GM12878 (cell line): ENCODE results near the gene DIAPH3. TPM values are rescaled to one million over a fixed set of nuclear protein-coding genes. Genes with fewer than 3 reads are reported as not detected.
"Not testable (repeated sequence)": the region's sequence is repeated elsewhere in the genome, so short reads cannot be mapped to it uniquely, and the experiment has no call there.

ENCODE experiments used
- ATAC-seq: fragments of 200-7000 bp; cut with Tn5 transposase; 3 replicates; pipeline ENCODE4 v1.9.1; 2020; ENCODE audit warnings: mild to moderate bottlenecking, moderate library complexity
- BruUV-seq: library from RNA; stranded (reverse); fragments of 400-500 nt; replicated peaks from 2 replicates; lab custom pipeline; 2021; lab: Mats Ljungman, UMichigan
- CTCF ChIA-PET: fragments of 300-600 bp; sonication (Branson Sonifier 250); formaldehyde crosslinking; extraction: SDS; loops from one replicate; lab custom pipeline; 2021; ENCODE audit warnings: inconsistent platforms; lab: Yijun Ruan, JAX
- POLR2A ChIA-PET: fragments of 350-600 bp; formaldehyde crosslinking; extraction: SDS; loops from one replicate; lab custom pipeline; 2021; ENCODE audit warnings: inconsistent platforms; lab: Charles Lee
- RAD21 ChIA-PET: fragments of 300-600 bp; sonication (Branson Sonifier 250); formaldehyde crosslinking; loops from one replicate; lab custom pipeline; 2023; ENCODE audit warnings: antibody characterized with exemption; ENCODE audit not compliant: unreplicated experiment; lab: Charles Lee
- SMC1A ChIA-PET: fragments of 300-600 bp; sonication (Branson Sonifier 250); formaldehyde crosslinking; loops from one replicate; lab custom pipeline; 2023; ENCODE audit not compliant: unreplicated experiment, uncharacterized antibody; lab: Charles Lee
- DNase-seq: peaks from one replicate; pipeline ENCODE4 v3.0.0-alpha.2; 2011; ENCODE audit warnings: low read depth, low spot score
- FAIRE-seq: peaks from 3 replicates; lab custom pipeline; 2011; peaks lifted over from hg19 to GRCh38; lab: Jason Lieb, UNC
- H2AFZ ChIP-seq: 2 replicates; pipeline ENCODE4 v1.6.0; 2011; ENCODE audit warnings: low read depth, low read length, control low read depth; ENCODE audit not compliant: control insufficient read depth
- H3K27ac ChIP-seq: 2 replicates; pipeline ENCODE4 v1.5.1; 2011; ENCODE audit warnings: control low read depth; ENCODE audit not compliant: control insufficient read depth, insufficient read depth
- H3K27me3 ChIP-seq, 2 experiments: replicated peaks in 1 of 2; 2 replicates each; pipeline versions ENCODE4 v1.6.0 to v1.6.1; 2011; ENCODE audit warnings: low read length in 1 of 2; ENCODE audit not compliant: control insufficient read depth in 2 of 2, insufficient read depth in 2 of 2
- H3K36me3 ChIP-seq, 2 experiments: 2 replicates each; pipeline ENCODE4 v1.5.1; 2011; ENCODE audit warnings: low read length in 1 of 2; ENCODE audit not compliant: control insufficient read depth in 2 of 2, insufficient read depth in 2 of 2
- H3K4me1 ChIP-seq: 2 replicates; pipeline ENCODE4 v1.6.1; 2011; ENCODE audit warnings: mild to moderate bottlenecking, low read length, moderate library complexity, mixed read lengths; ENCODE audit not compliant: control insufficient read depth, insufficient read depth
- H3K4me2 ChIP-seq: 2 replicates; pipeline ENCODE4 v1.6.0; 2011; ENCODE audit warnings: control low read depth; ENCODE audit not compliant: control insufficient read depth, insufficient read depth
- H3K4me3 ChIP-seq: fragments of 200-600 bp; sonication (generic); 2 replicates; pipeline ENCODE4 v1.5.1; 2016
- H3K79me2 ChIP-seq: 2 replicates; pipeline ENCODE4 v1.6.0; 2011; ENCODE audit warnings: low read length; ENCODE audit not compliant: control insufficient read depth, insufficient read depth
- H3K9ac ChIP-seq: 2 replicates; pipeline ENCODE4 v1.8.0; 2011; ENCODE audit warnings: low read length, control low read depth, mixed read lengths; ENCODE audit not compliant: control insufficient read depth, insufficient read depth
- H3K9me3 ChIP-seq: replicated peaks from 3 replicates; pipeline ENCODE4 v1.5.1; 2011; ENCODE audit warnings: mild to moderate bottlenecking, low read length; ENCODE audit not compliant: control insufficient read depth, insufficient read depth
- H4K20me1 ChIP-seq: 2 replicates; pipeline ENCODE4 v1.6.0; 2011; ENCODE audit not compliant: control insufficient read depth, insufficient read depth
- HDAC6 ChIP-seq: fragments of 200-600 bp; sonication (generic); IDR thresholded peaks from one replicate; pipeline ENCODE4 v1.8.0; 2017; ENCODE audit warnings: antibody characterized with exemption; ENCODE audit not compliant: unreplicated experiment
- SPI1 ChIP-seq: IDR thresholded peaks from 2 replicates; pipeline ENCODE4 v1.6.1; 2011; ENCODE audit warnings: low read depth, mild to moderate bottlenecking, low read length, moderate library complexity, borderline replicate concordance; ENCODE audit not compliant: insufficient read depth
- STAT3 ChIP-seq: IDR thresholded peaks from 2 replicates; pipeline ENCODE4 v1.6.1; 2011; ENCODE audit warnings: low read depth, low read length, improper control_type of control experiment
- USF2 ChIP-seq: IDR thresholded peaks from 2 replicates; pipeline ENCODE4 v1.6.1; 2011; ENCODE audit warnings: low read depth, low read length, improper control_type of control experiment, borderline replicate concordance
- WRNIP1 ChIP-seq: IDR thresholded peaks from 2 replicates; pipeline ENCODE4 v1.6.1; 2011; ENCODE audit warnings: low read depth, low read length, improper control_type of control experiment, borderline replicate concordance
- WGBS: methylation state at CpG from one replicate; pipeline ENCODE4 v1.1.6; 2016; ENCODE audit warnings: low lambda C conversion rate; ENCODE audit not compliant: insufficient replicate concordance, insufficient coverage; ENCODE audit errors: missing lambda C conversion rate; 5-methylcytosine and 5-hydroxymethylcytosine counted together
- in situ Hi-C: fragments of 300-500 bp; cut with MboI; formaldehyde crosslinking; loops from 9 replicates; pipeline ENCODE4 v1.14.3; 2018; ENCODE audit warnings: mixed read lengths
- intact Hi-C: fragments of 100-400 bp; cut with micrococcal nuclease; formaldehyde crosslinking; loops from one replicate; pipeline ENCODE4 v1.14.2; 2022; ENCODE audit not compliant: unreplicated experiment
- polyA plus RNA-seq, 11 experiments: library from polyadenylated mRNA; depleted of rRNA in 4 of 11; unstranded in 6 of 11; stranded (reverse) in 5 of 11; fragments of >200 nt; fragmentation: Nextera tagmentation in 4 of 11; fragmentation: Illumina TruSeq in 1 of 11; extraction: Ambion mirVana in 4 of 11; extraction: Trizol in 1 of 11; gene quantifications; 1 replicate in 1 of 11; 2 replicates in 10 of 11; pipeline versions ENCODE4 v1.2.1 to v1.2.3, GENCODE V29; 2011 to 2016; ENCODE audit warnings: inconsistent platforms in 2 of 11, missing spikeins in 2 of 11, low read depth in 1 of 11
- total RNA-seq, 4 experiments: library from RNA; depleted of rRNA in 3 of 4; stranded (reverse); fragments of >200 nt in 3 of 4; fragmentation: Illumina TruSeq in 1 of 4; extraction: Trizol in 1 of 4; gene quantifications; 2 replicates each; pipeline versions ENCODE4 v1.2.1 to v1.2.3, GENCODE V29; 2013 to 2021

Gene DIAPH3
- total and polyA plus RNA-seq, 10 of the 15 experiments (the other 5 are each of a cell fraction or from before 2014, with no cell fraction given) = 10.1 to 25.2 (median 15.4) TPM

- H3K79me2 ChIP-seq, H3K36me3 ChIP-seq, POLR2A ChIA-PET, H3K27me3 ChIP-seq, H3K4me2 ChIP-seq, BruUV-seq, H3K4me1 ChIP-seq, H3K9me3 ChIP-seq, H4K20me1 ChIP-seq, H3K4me3 ChIP-seq, DNase-seq, in situ Hi-C loops, H2AFZ ChIP-seq, RAD21 ChIA-PET, SMC1A ChIA-PET, FAIRE-seq, ATAC-seq, H3K27ac ChIP-seq, H3K9ac ChIP-seq, intact Hi-C loops: not testable (repeated sequence)
- WGBS = 97% methylated on average over 10 of the region's 10 CpGs
- CTCF ChIA-PET = interaction anchor here (1.2 kb wide), 1 partner anchor 20 kb away, joined by 3 read pairs; no protein-coding TSS in a partner anchor
Measured at GRCh38 chr13:60040668-60041067, 123.1 kb downstream of the DIAPH3 start.

- DNase-seq (no peak), FAIRE-seq (no peak), ATAC-seq (no peak)
- no TSS peak for BruUV-seq
- Histone ChIP-seq H3K27ac (no peak overlapping the region), H3K9ac (no peak overlapping the region), H3K79me2 (no peaks in the 10 kb centered on the region), H3K4me2 (no peak overlapping the region), H2AFZ (no peak overlapping the region; the same call in 1 of the 2 replicates), H3K36me3 (no peaks in the 10 kb centered on the region; a peak in 1 of 4 replicates), H3K4me3 (no peak overlapping the region), H4K20me1 (no peaks in the 10 kb centered on the region), H3K4me1 (no peaks in the 10 kb centered on the region), H3K27me3 (no peaks in the 10 kb centered on the region)
- intact Hi-C loops (no loop called here), in situ Hi-C loops (no loop called here)
- ChIA-PET RAD21 (no interaction called here), CTCF (no interaction called here), POLR2A (no interaction called here), SMC1A (no interaction called here)
- 100% methylated on average over 1 of the region's 1 CpG for WGBS
- TF ChIP-seq USF2 (no peak), WRNIP1 (no peak), HDAC6 (no peak), SPI1 (no peak), STAT3 (no peak)
- TF ChIP-seq, all 136 proteins: peak for 0
- no peaks in the 10 kb centered on the region for H3K9me3 ChIP-seq
Measured at GRCh38 chr13:60035874-60036273, 127.9 kb downstream of the DIAPH3 start.
